Measurements from ENCODE around the gene ZNF385B. TPM values are rescaled to one million over a fixed set of nuclear protein-coding genes. Genes with fewer than 3 reads are reported as not detected.

The ZNF385B gene
- total RNA-seq, 1 experiment from 2014 or later: 2.2 TPM

- CTCF ChIA-PET: no interaction called here
These were observed 205.8 kb downstream of the ZNF385B start for GRCh38 chr2:179655627-179656026.

GRCh38 chr2:179654806-179655205 lies 206.6 kb downstream of the ZNF385B start:
- no peak overlapping the region for H3K27ac Mint-ChIP-seq
- H3K4me1 Mint-ChIP-seq: peaks cover 9% of the 10 kb centered on the region
- ChIA-PET CTCF (no interaction called here), POLR2A (no interaction called here)
- H3K36me3 Mint-ChIP-seq: no peaks in the 10 kb centered on the region
- no peaks in the 10 kb centered on the region for H3K27me3 Mint-ChIP-seq (ENCODE audit: low read depth)
- no peaks in the 10 kb centered on the region for H3K9me3 Mint-ChIP-seq
- no peak for DNase-seq (ENCODE audit: low spot score)
- TF ChIP-seq PRDM15 (CRISPR knock-in tag; IDR thresholded peaks at IDR 0.05) (no peak), NR2C2 (CRISPR knock-in tag; IDR thresholded peaks at IDR 0.05) (no peak)
- no peak overlapping the region for H3K4me3 Mint-ChIP-seq
- no peak for ATAC-seq

More at GRCh38 chr2:179655627-179656026, 205.8 kb downstream of the ZNF385B start:
- no peak for TF ChIP-seq ZNF396 (CRISPR knock-in tag; IDR thresholded peaks at IDR 0.05; ENCODE audit: borderline replicate concordance)
- no peak for TF ChIP-seq ZNF138 (CRISPR knock-in tag; conservative IDR thresholded peaks at IDR 0.05)
- no peak for TF ChIP-seq AR (CRISPR knock-in tag; IDR thresholded peaks at IDR 0.05)
- no peak for TF ChIP-seq ZBTB43 (CRISPR knock-in tag; IDR thresholded peaks at IDR 0.05)
- TF ChIP-seq KAT7 (CRISPR knock-in tag; IDR thresholded peaks at IDR 0.05; ENCODE audit: borderline replicate concordance): no peak
- TF ChIP-seq JAZF1 (CRISPR knock-in tag; IDR thresholded peaks at IDR 0.05): no peak
- no peak for TF ChIP-seq FOXP1 (CRISPR knock-in tag; IDR thresholded peaks at IDR 0.05; ENCODE audit: borderline replicate concordance)
- H3K9me3 Mint-ChIP-seq: no peaks in the 10 kb centered on the region
- DNase-seq (ENCODE audit: low spot score) (no peak), ATAC-seq (no peak)
- POLR2A ChIA-PET: no interaction called here
- H3K36me3 Mint-ChIP-seq: no peaks in the 10 kb centered on the region
- no peak overlapping the region for H3K27ac Mint-ChIP-seq
- H3K27me3 Mint-ChIP-seq (ENCODE audit: low read depth): no peaks in the 10 kb centered on the region
- H3K4me3 Mint-ChIP-seq: no peak overlapping the region
- peaks cover 9% of the 10 kb centered on the region for H3K4me1 Mint-ChIP-seq

GRCh38 chr2:179652296-179652695 lies 209.1 kb downstream of the ZNF385B start:
- ChIA-PET CTCF (interaction anchor here (0.6 kb wide), 1 partner anchor 10 kb away, joined by 3 read pairs; no protein-coding TSS in a partner anchor), POLR2A (no interaction called here)
- peaks cover 9% of the 10 kb centered on the region for H3K4me1 Mint-ChIP-seq
- no peak for TF ChIP-seq ELF4 (CRISPR knock-in tag; IDR thresholded peaks at IDR 0.05; ENCODE audit: low read depth)
- no peak for TF ChIP-seq KAT7 (CRISPR knock-in tag; IDR thresholded peaks at IDR 0.05; ENCODE audit: borderline replicate concordance)
- TF ChIP-seq FOXP1 (CRISPR knock-in tag; IDR thresholded peaks at IDR 0.05; ENCODE audit: borderline replicate concordance): no peak
- no peak for TF ChIP-seq CTCF (IDR thresholded peaks at IDR 0.05)
- no peak for TF ChIP-seq NFE2L1 (CRISPR knock-in tag; IDR thresholded peaks at IDR 0.05)
- no peak for TF ChIP-seq GRHL2 (CRISPR knock-in tag; IDR thresholded peaks at IDR 0.05; ENCODE audit: insufficient replicate concordance, severe bottlenecking)
- no peak for TF ChIP-seq E2F4 (CRISPR knock-in tag; IDR thresholded peaks at IDR 0.05; ENCODE audit: borderline replicate concordance, low read depth)
- no peak for TF ChIP-seq FOXK1 (CRISPR knock-in tag; IDR thresholded peaks at IDR 0.05)
- no peak for TF ChIP-seq ZBTB21 (CRISPR knock-in tag; IDR thresholded peaks at IDR 0.05; ENCODE audit: borderline replicate concordance)
- ATAC-seq: no peak
- H3K36me3 Mint-ChIP-seq: no peaks in the 10 kb centered on the region
- no peak overlapping the region for H3K4me3 Mint-ChIP-seq
- no peaks in the 10 kb centered on the region for H3K9me3 Mint-ChIP-seq
- no peak for DNase-seq (ENCODE audit: low spot score)
- no peak overlapping the region for H3K27ac Mint-ChIP-seq
- H3K27me3 Mint-ChIP-seq (ENCODE audit: low read depth): no peaks in the 10 kb centered on the region
